Mesothelial cell of epicardium (in vitro differentiated cells): Measurements from ENCODE around the gene RRAD. TPM values are rescaled to one million over a fixed set of nuclear protein-coding genes. Genes with fewer than 3 reads are reported as not detected.
"Not testable (repeated sequence)": the region's sequence is repeated elsewhere in the genome, so short reads cannot be mapped to it uniquely, and the experiment has no call there.

Experiments
- DNase-seq, 2 experiments: peaks; one replicate each; pipeline ENCODE4 v3.0.0; 2021; ENCODE audit warnings: low spot score in 2 of 2; ENCODE audit not compliant: unreplicated experiment in 2 of 2
- H3K27ac Mint-ChIP-seq: 2 replicates; pipeline ENCODE4 v1.8.0; 2021; ENCODE audit warnings: mixed read lengths
- H3K27me3 Mint-ChIP-seq: 2 replicates; pipeline ENCODE4 v1.8.0; 2021; ENCODE audit warnings: low read depth, mixed read lengths
- H3K36me3 Mint-ChIP-seq: 2 replicates; pipeline ENCODE4 v1.8.0; 2021; ENCODE audit warnings: mixed read lengths
- H3K4me1 Mint-ChIP-seq: 2 replicates; pipeline ENCODE4 v1.8.0; 2021; ENCODE audit warnings: mixed read lengths
- H3K4me3 Mint-ChIP-seq: 2 replicates; pipeline ENCODE4 v1.8.0; 2021; ENCODE audit warnings: mild to moderate bottlenecking, moderate library complexity, mixed read lengths
- H3K9me3 Mint-ChIP-seq: 2 replicates; pipeline ENCODE4 v1.8.0; 2021; ENCODE audit warnings: mixed read lengths
- total RNA-seq: library from RNA; stranded (reverse); gene quantifications from 3 replicates; pipeline ENCODE4 v1.2.1, GENCODE V29; 2021
- TF ChIP-seq, protein P1 (sequence below): fragments of 200-600 bp; sonication (generic); IDR thresholded peaks from one replicate; pipeline ENCODE4 v1.5.0; 2021; ENCODE audit warnings: antibody characterized with exemption; ENCODE audit not compliant: unreplicated experiment

RRAD gene
- total RNA-seq, 1 donor from 2014 or later, result 2.7 TPM

DNA sequence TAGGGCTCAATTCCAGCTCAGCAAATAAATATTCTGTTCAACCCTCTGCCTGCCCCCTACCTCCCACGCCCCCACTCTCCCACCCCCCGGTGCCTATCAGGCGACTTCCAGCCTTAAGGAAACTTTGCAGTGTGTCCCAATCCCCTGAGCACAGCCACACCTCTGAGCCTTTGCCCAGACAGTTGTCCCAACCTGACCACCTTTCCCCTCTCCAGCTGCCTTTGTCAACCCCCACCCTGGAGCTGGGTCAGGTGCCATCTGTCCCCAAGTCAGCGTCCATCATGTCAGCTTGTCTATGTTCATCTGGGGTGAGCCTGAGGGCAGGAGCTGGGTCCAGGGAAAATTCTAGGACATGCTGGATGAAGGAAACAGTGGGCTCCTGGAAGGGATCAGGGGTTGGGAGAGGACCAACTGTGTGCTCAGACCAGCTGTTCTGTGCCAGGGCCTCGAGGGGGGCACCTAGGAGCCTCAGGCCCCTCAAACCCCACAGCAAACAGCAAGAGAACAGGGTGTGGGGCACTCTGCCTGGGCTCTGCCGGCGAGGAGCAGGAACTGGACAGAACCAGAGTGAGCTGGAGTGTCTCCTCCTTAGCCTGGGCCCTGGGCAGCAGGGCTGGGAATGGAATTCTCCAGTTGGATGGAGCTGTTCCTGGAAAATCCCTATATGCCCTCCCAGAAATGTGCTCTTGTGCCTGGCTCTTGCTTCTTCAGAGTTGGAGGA is 24.5 kb downstream of the RRAD start:
- Mint-ChIP-seq H3K27me3 (no peaks in the 10 kb centered on the region), H3K27ac (peak overlapping the region; percentile 84), H3K4me1 (peaks cover 46% of the 10 kb centered on the region)

DNA sequence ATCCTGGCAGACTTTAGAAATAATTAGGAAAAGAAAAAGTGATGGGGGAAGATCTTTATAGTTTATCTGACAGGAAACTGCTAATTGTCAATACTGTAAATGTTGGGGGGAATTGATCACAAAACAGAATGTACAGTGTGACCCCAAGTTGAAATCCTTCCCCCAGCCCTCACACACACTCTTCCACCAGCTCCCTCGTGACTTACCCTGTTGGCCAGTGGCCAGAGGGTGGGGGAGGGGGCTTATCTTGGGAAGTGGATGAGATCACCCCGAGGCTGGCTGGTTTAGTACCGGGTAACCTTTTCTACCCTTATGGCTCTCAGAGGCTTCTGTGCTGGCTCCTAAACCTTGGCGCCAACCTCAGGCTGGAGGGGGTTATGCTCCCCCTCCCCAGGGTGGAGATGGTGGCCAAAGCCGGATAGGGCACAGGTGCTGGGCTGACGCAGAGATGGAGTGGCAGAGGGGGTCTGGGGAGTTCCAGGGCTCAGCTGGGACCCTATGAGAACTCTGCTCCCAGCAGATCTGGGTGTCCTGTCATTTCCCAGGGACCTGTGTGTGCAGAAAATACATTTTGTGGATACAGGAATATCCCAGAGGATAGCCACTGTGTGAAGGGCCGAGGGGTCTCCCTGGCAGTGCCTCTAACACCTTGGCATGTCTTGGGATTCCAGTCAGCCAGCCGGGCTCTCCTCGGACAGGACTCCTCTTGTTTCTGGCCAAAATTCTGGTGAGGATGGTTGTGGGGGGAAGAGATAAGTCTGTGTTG is 25.2 kb downstream of the RRAD start:
- TF ChIP-seq, protein P1, sequence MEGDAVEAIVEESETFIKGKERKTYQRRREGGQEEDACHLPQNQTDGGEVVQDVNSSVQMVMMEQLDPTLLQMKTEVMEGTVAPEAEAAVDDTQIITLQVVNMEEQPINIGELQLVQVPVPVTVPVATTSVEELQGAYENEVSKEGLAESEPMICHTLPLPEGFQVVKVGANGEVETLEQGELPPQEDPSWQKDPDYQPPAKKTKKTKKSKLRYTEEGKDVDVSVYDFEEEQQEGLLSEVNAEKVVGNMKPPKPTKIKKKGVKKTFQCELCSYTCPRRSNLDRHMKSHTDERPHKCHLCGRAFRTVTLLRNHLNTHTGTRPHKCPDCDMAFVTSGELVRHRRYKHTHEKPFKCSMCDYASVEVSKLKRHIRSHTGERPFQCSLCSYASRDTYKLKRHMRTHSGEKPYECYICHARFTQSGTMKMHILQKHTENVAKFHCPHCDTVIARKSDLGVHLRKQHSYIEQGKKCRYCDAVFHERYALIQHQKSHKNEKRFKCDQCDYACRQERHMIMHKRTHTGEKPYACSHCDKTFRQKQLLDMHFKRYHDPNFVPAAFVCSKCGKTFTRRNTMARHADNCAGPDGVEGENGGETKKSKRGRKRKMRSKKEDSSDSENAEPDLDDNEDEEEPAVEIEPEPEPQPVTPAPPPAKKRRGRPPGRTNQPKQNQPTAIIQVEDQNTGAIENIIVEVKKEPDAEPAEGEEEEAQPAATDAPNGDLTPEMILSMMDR, result no peak
- H3K27me3 Mint-ChIP-seq, result no peaks in the 10 kb centered on the region
- H3K4me3 Mint-ChIP-seq, result no peak overlapping the region
- H3K4me1 Mint-ChIP-seq, result peaks cover 38% of the 10 kb centered on the region
- DNase-seq, result peak; percentile 65 to 86
- no peaks in the 10 kb centered on the region for H3K9me3 Mint-ChIP-seq
- no peaks in the 10 kb centered on the region for H3K36me3 Mint-ChIP-seq
- peak overlapping the region; percentile 84 for H3K27ac Mint-ChIP-seq

More for the DNA sequence above, 24.5 kb downstream of the RRAD start:
- H3K4me3 Mint-ChIP-seq, result no peak overlapping the region
- no peak for DNase-seq
- no peaks in the 10 kb centered on the region for H3K9me3 Mint-ChIP-seq
- H3K36me3 Mint-ChIP-seq, result no peaks in the 10 kb centered on the region
- TF ChIP-seq, protein P1, result no peak

DNA sequence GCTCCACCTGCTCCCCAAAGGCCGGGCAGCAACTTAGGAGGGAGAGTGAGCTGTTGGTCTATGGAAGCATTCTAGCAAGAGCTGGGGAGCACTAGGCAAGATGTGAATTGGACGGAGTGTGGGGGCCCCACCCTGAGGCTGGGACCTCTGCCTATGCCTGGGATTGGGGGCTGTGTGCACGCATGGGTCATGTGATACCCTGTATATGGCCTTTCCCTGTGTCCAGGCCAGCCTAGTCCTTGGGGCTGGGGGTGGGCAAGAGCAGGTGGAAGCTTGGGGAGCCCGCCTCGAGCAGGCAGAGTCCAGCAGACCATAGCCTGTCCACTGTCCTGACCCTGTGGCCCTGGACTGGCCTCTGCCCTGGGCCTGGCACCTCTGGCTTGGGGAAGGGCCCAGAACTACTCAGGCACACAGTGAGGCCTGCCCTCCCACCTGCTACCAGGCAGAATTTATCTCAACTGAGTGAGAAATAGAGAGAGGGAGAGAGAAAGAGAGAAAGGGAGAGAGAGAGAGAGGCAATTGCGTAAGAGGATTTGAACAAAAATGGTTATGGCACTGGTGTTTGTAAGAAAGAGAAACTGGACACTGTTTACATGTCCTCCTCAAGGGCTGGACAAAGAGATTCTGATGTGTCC is 25.9 kb downstream of the RRAD start:
- no peak for DNase-seq
- Mint-ChIP-seq H3K27ac (peak overlapping the region; percentile 84), H3K27me3 (no peaks in the 10 kb centered on the region), H3K4me1 (peaks cover 31% of the 10 kb centered on the region), H3K4me3 (no peak overlapping the region), H3K36me3 (no peaks in the 10 kb centered on the region), H3K9me3 (no peaks in the 10 kb centered on the region)
- TF ChIP-seq, protein P1, result no peak

GRCh38 chr16:66898933-66899309 is 26.4 kb downstream of the RRAD start:
- H3K36me3 Mint-ChIP-seq, result no peaks in the 10 kb centered on the region
- H3K27me3 Mint-ChIP-seq, result no peaks in the 10 kb centered on the region
- no peaks in the 10 kb centered on the region for H3K9me3 Mint-ChIP-seq
- H3K4me1 Mint-ChIP-seq, result peaks cover 26% of the 10 kb centered on the region
- no peak for DNase-seq
- TF ChIP-seq, protein P1, result no peak
- no peak overlapping the region for H3K27ac Mint-ChIP-seq
- no peak overlapping the region for H3K4me3 Mint-ChIP-seq

DNA sequence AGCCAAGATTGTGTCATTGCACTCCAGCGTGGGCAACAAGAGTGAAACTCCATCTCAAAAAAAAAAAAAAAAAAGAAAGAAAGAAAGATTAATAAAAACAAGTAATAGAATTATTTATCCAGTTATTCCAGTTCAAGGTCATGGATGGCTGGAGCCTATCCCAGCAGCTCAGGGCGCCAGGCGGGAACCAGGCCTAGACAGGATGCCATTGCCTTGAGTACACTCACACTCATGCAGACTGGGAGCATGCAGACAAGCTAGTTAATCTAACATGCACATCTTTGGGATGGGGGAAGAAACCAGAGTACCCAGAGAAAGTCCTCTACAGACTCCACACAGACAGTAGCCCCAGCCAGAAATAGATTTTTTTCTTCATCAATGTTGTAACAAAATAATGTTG is 27.1 kb downstream of the RRAD start:
- H3K9me3 Mint-ChIP-seq, result no peaks in the 10 kb centered on the region
- H3K4me1 Mint-ChIP-seq, result peaks cover 25% of the 10 kb centered on the region
- DNase-seq, result no peak
- H3K27me3 Mint-ChIP-seq, result no peaks in the 10 kb centered on the region
- H3K4me3 Mint-ChIP-seq, result no peak overlapping the region
- TF ChIP-seq, protein P1, result no peak
- H3K27ac Mint-ChIP-seq, result no peak overlapping the region
- H3K36me3 Mint-ChIP-seq, result no peaks in the 10 kb centered on the region

GRCh38 chr16:66896682-66897081 is 28.7 kb downstream of the RRAD start:
- H3K27ac Mint-ChIP-seq, H3K4me3 Mint-ChIP-seq, H3K9me3 Mint-ChIP-seq, DNase-seq, H3K36me3 Mint-ChIP-seq, H3K27me3 Mint-ChIP-seq: not testable (repeated sequence)
- peaks cover 20% of the 10 kb centered on the region for H3K4me1 Mint-ChIP-seq
